C4-2B (cell line): ENCODE results near the gene MOGAT1.

ENCODE experiments used
- H3K27ac ChIP-seq: fragments of 450-650 bp; 2 replicates; pipeline ENCODE4 v1.5.1; 2017
- CTCF ChIP-seq: fragments of 450-650 bp; conservative IDR thresholded peaks from 2 replicates; pipeline ENCODE4 v1.5.1; 2017; ENCODE audit warnings: mild to moderate bottlenecking
- ZFX ChIP-seq: fragments of 450-650 bp; IDR thresholded peaks from 2 replicates; pipeline ENCODE4 v1.6.1; 2017

Gene MOGAT1

GRCh38 chr2:222728621-222729020 is 57.2 kb downstream of the MOGAT1 start:
- TF ChIP-seq CTCF: no peak
- TF ChIP-seq ZFX: no peak

GRCh38 chr2:222730366-222730999 is 59.0 kb downstream of the MOGAT1 start:
- no peak for TF ChIP-seq CTCF
- no peak for TF ChIP-seq ZFX
- H3K27ac ChIP-seq: no peak overlapping the region

More at GRCh38 chr2:222728621-222729020, 57.2 kb downstream of the MOGAT1 start:
- no peak overlapping the region for H3K27ac ChIP-seq

- TF ChIP-seq CTCF: no peak
- TF ChIP-seq ZFX: no peak
- no peak overlapping the region for H3K27ac ChIP-seq
Measured at GRCh38 chr2:222731201-222731621, 59.8 kb downstream of the MOGAT1 start.

GRCh38 chr2:222732489-222733178 is 61.2 kb downstream of the MOGAT1 start:
- H3K27ac ChIP-seq: no peak overlapping the region
- TF ChIP-seq CTCF: no peak
- TF ChIP-seq ZFX: no peak

- TF ChIP-seq CTCF (no peak), ZFX (no peak)
- no peak overlapping the region for H3K27ac ChIP-seq
Measured at GRCh38 chr2:222733470-222733845, 62.0 kb downstream of the MOGAT1 start.

- 0 out of 2 replicates have a peak overlapping the region, but pooled peaks have one; percentile 16 for H3K27ac ChIP-seq
Measured at GRCh38 chr2:222733846-222734702, 62.6 kb downstream of the MOGAT1 start.

More at GRCh38 chr2:222733846-222734702, 62.6 kb downstream of the MOGAT1 start:
- no peak for TF ChIP-seq CTCF
- no peak for TF ChIP-seq ZFX
